HL-60/S4 (cell line): ENCODE results near the gene VPS16.

Source experiments
- in situ Hi-C: fragments of 300-500 bp; cut with MboI; formaldehyde crosslinking; loops from 2 replicates; pipeline ENCODE4 v1.14.3; 2022; ENCODE audit warnings: low sequenced_read_pairs

Gene VPS16

GRCh38 chr20:2867081-2867864 is 26.7 kb downstream of the VPS16 start:
- in situ Hi-C loops, result no loop called here

- in situ Hi-C loops, result no loop called here
Measured at GRCh38 chr20:2869381-2869780, 28.8 kb downstream of the VPS16 start.

GRCh38 chr20:2871111-2871465 is 30.5 kb downstream of the VPS16 start:
- in situ Hi-C loops, result no loop called here

- in situ Hi-C loops, result no loop called here
Measured at GRCh38 chr20:2871661-2872458, 31.3 kb downstream of the VPS16 start.

GRCh38 chr20:2872459-2873009 is 32.0 kb downstream of the VPS16 start:
- in situ Hi-C loops, result no loop called here

- in situ Hi-C loops, result no loop called here
Measured at GRCh38 chr20:2873010-2873746, 32.6 kb downstream of the VPS16 start, which contains the start of gene PTPRA. Gene PTPRA, plus strand, starts transcription at chr20:2873481. Its CDS starts 90,797 bp downstream, at chr20:2964278.

GRCh38 chr20:2873747-2874041 is 33.1 kb downstream of the VPS16 start:
- in situ Hi-C loops, result no loop called here

GRCh38 chr20:2874456-2874855 is 33.9 kb downstream of the VPS16 start:
- in situ Hi-C loops, result no loop called here

- in situ Hi-C loops, result no loop called here
Measured at GRCh38 chr20:2875690-2876203, 35.2 kb downstream of the VPS16 start.

GRCh38 chr20:2878515-2878914 is 38.0 kb downstream of the VPS16 start:
- in situ Hi-C loops, result no loop called here

GRCh38 chr20:2879146-2879545 is 38.6 kb downstream of the VPS16 start:
- in situ Hi-C loops, result no loop called here

- in situ Hi-C loops, result no loop called here
Measured at GRCh38 chr20:2880650-2881049, 40.1 kb downstream of the VPS16 start.

- in situ Hi-C loops, result no loop called here
Measured at GRCh38 chr20:2883726-2884637, 43.4 kb downstream of the VPS16 start.

GRCh38 chr20:2887715-2888114 is 47.2 kb downstream of the VPS16 start:
- in situ Hi-C loops, result no loop called here

- in situ Hi-C loops, result no loop called here
Measured at GRCh38 chr20:2888224-2888955, 47.8 kb downstream of the VPS16 start.

- in situ Hi-C loops, result no loop called here
Measured at GRCh38 chr20:2889209-2889608, 48.7 kb downstream of the VPS16 start.

GRCh38 chr20:2889797-2890196 is 49.3 kb downstream of the VPS16 start:
- in situ Hi-C loops, result no loop called here

GRCh38 chr20:2890742-2891141 is 50.2 kb downstream of the VPS16 start:
- in situ Hi-C loops, result no loop called here

GRCh38 chr20:2891343-2891742 is 50.8 kb downstream of the VPS16 start:
- in situ Hi-C loops, result no loop called here
